Lung microvascular endothelial cell (primary cell): ENCODE results near the gene RTN1. TPM values are rescaled to one million over a fixed set of nuclear protein-coding genes. Genes with fewer than 3 reads are reported as not detected.

ENCODE experiments used
- DNase-seq, 2 donors: peaks; one replicate each; pipeline versions ENCODE4 v3.0.0 to v3.0.0-alpha.2; 2010; ENCODE audit warnings: low read depth in 2 of 2
- total RNA-seq: library from RNA; depleted of rRNA; stranded (reverse); fragments of >200 nt; gene quantifications from 2 replicates; pipeline ENCODE4 v1.2.1, GENCODE V29; 2014

Gene RTN1
- total RNA-seq, 1 donor from 2014 or later, result under 0.01 TPM

- no peak for DNase-seq
Measured at GRCh38 chr14:59811073-59811472, 59.5 kb downstream of the RTN1 start.

DNA sequence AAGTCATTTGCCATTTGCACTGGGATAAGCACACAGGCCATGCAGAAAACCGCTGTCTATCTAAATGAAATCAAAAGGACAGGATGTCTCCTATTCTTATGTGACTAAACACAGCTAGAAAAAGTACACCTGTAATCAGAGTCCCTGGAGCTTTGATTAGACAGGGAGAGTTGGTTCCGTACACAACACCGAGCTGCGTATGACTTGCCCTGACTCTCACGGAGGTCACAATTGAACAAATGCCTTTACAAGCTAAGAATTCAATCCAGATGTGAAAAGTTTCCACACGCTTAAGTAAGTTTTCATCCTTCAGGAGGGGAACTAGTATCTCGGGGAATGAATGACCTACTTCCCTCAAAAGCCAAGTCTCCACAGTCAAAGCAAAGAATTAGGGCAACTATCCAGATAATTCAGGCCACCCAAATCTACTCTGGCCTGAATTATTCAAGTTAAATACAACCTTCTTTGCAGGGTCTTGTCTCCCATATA lies 67.5 kb downstream of the RTN1 start:
- DNase-seq, result no peak

DNA sequence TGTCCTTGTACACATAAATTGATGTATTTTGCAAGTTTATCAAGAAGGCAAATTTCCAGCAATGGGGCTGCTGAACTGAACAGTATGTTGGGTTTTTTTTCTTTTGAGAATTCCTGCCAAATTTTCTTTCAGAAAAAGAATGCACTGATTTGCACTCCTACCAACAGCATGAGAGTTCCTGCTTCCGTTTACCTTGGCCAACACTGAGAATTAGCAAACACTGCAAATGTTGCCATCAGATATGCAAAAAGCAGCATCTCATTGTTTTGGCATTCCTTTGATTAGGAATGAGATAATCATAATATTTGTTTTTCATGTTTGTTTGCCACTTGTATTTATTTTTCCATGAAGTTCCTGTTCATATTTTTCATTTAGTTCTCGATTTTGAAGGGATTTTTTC lies 82.4 kb downstream of the RTN1 start:
- DNase-seq, result no peak

- no peak for DNase-seq
Measured at GRCh38 chr14:59787045-59787674, 83.4 kb downstream of the RTN1 start.

DNA sequence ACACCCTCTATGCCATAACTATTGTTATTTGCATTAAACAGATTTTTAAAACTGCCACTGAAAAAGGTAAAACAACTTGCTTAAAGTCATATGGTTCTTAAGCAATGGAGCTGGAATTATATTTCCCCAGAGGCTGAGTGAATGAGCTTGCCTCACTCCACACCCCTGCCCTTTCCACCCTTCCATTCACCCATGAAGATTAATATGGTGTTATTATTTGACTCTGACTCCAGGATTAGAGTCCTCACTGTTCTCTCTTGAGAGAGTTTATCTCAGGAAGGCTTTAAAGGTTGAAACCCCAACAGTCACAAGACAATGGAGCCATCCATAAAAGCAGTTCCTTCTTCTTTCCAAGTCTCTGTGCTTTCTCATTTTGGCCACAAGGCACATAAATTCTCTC lies 84.9 kb downstream of the RTN1 start:
- DNase-seq, result no peak

- DNase-seq, result no peak
Measured at GRCh38 chr14:59782760-59783159, 87.8 kb downstream of the RTN1 start.

DNA sequence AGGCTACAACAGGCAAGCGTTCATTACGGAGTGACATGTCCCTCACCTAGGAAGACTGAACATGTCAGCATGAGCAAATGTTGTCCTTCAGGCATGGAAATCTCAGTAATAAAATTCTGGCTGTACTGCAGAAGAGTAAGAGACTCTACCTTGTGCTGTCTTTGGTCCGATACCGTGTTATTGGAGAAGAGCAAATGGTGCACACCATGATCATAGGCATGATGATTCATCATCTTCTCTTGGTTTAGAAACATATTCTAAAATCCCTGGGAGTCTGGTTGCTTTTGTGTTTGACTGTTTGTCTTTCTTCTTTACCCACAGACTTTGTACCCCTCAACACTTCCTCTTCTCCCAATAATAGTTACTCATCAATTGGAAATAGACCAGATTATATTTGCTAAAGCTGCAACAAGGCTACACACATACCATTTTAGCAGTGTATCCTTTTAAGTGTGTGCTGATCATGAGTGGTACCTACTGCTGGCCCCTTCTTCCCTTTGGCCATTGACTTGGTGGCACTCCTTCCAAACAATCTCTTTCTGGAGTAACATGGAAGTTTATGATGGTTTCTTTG lies 93.5 kb downstream of the RTN1 start:
- DNase-seq, result no peak

- DNase-seq, result no peak
Measured at GRCh38 chr14:59776468-59776867, 94.1 kb downstream of the RTN1 start.

DNA sequence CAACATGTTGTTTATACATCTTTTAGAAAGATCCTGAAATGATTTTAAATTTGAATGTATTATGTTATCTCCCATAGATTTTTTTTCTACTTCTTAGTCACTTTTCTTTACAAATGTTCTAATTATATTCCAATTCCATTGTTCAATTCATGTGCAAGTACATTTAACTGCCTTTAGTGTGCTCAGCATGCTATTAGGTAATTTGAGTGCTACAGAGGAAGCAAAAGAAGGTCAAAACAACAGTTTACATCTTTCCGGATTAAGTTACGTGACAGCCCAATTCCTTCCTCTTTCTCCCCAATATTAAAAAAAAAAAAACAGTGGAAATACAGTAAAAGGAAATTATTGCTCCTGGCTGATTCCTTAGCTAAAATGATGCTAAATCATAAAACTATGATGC lies 98.3 kb downstream of the RTN1 start:
- DNase-seq, result peak; percentile 46 to 88

DNA sequence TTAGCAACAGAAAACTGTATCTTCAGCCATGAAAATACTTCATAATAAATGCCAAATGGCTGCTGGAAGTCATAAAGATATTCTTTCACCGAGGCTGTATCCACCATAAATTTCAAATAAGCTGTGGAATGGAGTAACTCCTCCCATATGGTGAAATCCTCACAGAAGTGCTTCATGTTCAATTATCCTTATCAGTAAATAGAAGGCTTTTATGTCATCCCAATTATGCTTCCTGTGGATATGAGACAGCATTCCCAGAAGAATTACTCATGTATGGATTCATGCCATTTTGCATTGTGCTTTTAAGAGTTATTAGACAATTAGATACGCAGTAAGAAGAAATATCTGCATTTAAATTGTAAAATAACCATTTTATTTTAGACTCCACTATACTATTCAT lies 99.0 kb downstream of the RTN1 start:
- peak; percentile 41 to 86 for DNase-seq

DNA sequence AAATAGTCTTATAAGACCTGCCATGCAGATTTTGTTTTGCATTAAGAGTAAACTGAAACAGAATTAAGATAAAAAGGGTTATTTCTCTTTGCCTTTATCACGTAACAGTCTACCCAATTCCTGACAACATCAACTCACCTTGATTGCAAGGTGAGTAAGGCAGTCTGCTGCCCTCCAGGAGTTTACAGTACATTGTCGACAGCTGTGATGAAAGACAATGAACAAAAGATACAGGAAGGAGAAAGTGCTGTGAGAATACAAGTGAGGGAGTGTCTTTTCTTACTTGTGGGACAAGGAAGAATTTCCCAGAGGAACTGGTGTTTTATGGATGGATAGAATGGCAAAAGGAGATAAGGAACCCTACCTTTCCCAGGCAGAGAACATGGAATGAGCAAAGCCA lies 101.0 kb downstream of the RTN1 start:
- no peak for DNase-seq

DNA sequence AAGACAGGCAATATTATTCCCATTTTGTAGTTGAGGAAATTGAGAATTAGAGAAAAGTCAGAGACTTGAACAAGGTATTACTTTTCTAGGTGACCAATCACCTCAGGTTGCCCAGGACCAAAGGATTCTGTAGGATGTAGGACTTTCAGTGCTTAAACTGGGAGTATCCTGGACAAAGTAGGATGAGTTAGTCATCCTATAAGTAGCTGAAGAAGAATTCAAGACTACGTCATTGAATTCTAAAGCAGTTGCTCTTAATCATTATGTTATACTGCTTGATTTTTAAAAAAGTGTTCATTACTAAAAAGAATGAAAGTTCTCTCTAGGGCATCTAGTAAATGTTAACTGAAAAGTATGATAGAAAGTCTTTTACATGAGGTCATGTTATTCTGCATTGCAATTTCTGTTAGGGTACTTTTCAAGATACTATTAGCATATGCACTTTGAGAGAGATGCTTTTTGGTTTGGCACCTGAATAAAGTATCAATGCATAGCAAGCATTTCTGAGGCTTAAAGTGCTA lies 101.7 kb downstream of the RTN1 start:
- peak in 1 of 2 donors; percentile 22 for DNase-seq

DNA sequence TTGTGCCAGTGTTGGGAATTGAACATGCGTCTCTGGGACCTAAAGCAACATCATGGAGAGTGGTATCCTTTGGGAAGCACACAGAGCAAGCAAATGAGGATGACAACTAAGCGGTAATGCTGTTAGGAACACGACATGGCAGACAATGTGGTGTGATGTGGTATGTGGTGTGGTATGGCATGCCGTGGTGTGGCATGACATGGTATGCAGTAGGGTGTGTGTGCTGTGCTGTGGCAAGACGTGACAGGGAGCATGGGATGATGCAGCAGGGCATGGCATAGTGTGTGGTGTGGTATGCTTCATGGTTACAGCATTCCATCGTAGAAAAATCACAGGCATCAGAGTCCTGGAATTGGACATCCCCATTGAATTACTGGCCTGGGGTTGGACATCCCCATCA lies 108.7 kb downstream of the RTN1 start:
- no peak for DNase-seq

DNA sequence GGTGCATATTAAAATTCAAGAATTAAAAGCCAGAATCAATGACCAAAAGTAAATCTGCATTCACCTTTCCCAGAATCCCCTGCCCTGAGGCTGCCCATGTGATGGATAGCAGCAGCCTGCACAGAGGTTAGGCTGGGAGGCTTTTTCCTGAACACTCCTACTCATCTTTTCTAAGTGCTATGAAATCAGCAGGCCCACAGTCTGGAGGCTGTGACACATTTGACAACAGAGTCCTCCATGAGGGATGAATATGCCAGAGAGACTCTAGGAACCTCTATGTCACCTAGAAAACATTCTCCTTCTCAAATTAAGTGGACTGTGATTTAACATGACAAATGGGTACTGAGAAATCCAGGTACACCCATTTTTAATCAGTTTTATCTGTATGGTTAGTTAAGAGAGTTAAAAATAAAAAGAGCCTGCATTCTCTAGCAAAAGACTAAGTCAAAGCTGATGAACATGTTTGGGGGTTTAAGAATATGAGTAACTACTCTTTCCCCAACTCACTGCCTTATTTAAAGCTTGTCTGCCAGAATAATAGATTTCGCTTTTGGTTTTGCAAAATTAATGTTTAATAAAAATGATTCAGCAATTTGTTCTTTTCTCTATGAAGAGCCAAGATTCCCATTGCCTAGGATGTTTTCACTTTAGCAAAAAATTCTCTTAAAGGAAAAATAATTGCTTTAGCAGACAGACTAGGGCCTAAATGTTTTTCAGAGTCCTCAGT lies 115.0 kb downstream of the RTN1 start:
- no peak for DNase-seq

DNA sequence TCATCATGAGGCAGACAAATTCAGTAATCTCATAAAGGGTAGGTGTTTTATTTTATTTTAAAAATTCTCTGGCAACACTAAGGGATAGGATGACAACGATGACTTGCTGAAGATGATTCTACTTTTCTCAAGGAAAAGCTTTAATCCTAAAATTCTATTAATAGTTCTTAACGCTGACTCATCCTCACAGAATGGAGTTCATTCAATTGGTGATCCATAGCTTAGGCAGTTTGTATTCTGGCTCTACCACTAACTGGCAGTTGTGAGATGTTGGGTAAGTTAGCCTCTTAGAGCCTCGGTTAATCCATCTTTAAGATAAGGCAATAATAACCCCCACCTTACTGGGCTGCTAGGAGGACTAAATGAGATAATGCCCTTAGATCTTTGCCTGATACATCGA lies 116.3 kb downstream of the RTN1 start:
- DNase-seq, result no peak

GRCh38 chr14:59753512-59753911 lies 117.1 kb downstream of the RTN1 start:
- no peak for DNase-seq

DNA sequence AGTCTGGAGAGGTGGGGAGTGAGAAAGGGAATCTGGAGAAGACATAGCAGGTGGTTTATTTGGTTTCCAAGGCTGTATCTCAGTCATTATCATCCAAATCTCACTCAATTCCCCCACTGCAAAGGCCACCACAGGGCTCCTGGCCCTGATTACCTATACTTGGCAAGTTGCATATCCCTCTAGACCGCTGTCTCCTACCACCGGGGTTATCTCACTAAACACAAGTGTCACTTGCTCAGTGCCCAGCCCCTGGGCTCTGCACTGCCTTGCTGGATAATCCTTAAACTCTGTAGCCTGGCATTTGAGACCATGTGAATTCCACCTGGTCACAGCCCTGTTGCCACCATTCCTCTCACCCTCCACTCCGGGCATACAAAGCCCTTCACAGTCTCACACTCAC lies 119.0 kb downstream of the RTN1 start:
- no peak for DNase-seq

DNA sequence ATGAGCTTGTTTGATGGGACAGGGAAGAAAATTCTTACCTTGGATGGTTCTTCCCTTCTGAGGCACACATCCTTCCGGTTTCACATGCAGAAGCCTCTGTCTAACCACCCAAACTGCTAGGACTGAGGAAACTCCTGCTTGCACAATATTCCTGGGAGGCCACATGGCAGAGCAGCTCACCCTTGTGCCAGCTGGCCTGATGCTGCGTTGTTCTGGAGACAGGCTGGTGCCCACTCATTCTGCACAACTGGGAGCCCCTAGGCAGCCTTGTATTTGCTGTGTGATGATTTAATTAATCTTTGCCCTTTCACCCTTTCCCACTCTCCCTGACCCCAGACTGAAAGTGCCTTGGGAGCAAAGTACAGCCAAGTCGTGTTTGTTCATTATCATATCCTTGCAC lies 130.8 kb downstream of the RTN1 start:
- no peak for DNase-seq

GRCh38 chr14:59728304-59728703 lies 142.3 kb downstream of the RTN1 start:
- no peak for DNase-seq

- DNase-seq, result no peak
Measured at GRCh38 chr14:59727073-59727661, 143.4 kb downstream of the RTN1 start.

- DNase-seq, result no peak
Measured at GRCh38 chr14:59711080-59711479, 159.5 kb downstream of the RTN1 start.
